GM19463 (cell line): ENCODE data around the gene USP17L5.
"Not testable (repeated sequence)": the region's sequence is repeated elsewhere in the genome, so short reads cannot be mapped to it uniquely, and the experiment has no call there.

ENCODE experiments used
- ATAC-seq: cut with Tn5 transposase; IDR thresholded peaks from one replicate; pipeline ENCODE4 v1.9.1; 2021; ENCODE audit warnings: mild to moderate bottlenecking, moderate library complexity; ENCODE audit not compliant: unreplicated experiment

USP17L5 gene

DNA sequence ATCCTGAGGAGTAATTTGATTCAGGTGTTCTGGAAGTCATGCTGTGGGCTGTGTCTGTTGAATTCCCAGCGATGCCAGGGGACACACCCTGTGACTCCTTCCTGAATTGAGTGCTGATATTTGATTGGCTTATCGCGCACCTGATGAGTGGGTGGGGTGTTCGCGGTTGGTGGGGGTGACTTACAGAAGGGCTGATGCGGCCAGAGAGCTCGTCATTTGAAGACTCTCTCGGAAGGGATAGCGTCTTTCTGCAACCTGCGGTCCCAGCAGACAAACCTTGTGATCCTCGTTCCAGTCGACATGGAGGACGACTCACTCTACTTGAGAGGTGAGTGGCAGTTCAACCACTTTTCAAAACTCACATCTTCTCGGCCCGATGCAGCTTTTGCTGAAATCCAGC is at the start of gene USP17L5:
USP17L5 (plus strand) TSS at position 301 of the 400 bp plus-strand sequence; CDS start at position 301, 0 bp downstream.
- not testable (repeated sequence) for ATAC-seq

DNA sequence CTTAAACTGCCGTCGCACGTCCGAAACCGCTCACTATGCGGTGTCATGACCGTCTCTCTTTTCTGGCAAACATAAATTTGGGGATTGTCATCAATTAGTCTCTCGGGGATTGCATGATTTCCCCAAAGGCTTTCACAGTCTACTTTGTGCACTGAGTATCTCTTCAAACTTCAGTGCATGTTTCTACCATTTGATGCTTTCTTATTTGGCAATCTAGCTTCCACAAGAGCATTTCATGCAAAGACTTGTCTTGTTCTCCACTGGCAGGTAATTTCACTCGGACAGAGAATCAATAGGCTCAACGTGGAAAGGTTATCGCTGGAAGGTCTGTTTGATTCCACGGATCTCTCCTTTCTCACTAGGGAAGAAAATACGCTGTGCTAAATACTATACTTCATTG is 15.0 kb upstream of the USP17L5 start:
- ATAC-seq = not testable (repeated sequence)

DNA sequence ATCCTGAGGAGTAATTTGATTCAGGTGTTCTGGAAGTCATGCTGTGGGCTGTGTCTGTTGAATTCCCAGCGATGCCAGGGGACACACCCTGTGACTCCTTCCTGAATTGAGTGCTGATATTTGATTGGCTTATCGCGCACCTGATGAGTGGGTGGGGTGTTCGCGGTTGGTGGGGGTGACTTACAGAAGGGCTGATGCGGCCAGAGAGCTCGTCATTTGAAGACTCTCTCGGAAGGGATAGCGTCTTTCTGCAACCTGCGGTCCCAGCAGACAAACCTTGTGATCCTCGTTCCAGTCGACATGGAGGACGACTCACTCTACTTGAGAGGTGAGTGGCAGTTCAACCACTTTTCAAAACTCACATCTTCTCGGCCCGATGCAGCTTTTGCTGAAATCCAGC is 14.3 kb upstream of the USP17L5 start, which contains the start of gene USP17L24:
USP17L24 (plus strand) TSS at position 301 of the 400 bp plus-strand sequence; CDS start at position 301, 0 bp downstream.
- ATAC-seq = not testable (repeated sequence)

DNA sequence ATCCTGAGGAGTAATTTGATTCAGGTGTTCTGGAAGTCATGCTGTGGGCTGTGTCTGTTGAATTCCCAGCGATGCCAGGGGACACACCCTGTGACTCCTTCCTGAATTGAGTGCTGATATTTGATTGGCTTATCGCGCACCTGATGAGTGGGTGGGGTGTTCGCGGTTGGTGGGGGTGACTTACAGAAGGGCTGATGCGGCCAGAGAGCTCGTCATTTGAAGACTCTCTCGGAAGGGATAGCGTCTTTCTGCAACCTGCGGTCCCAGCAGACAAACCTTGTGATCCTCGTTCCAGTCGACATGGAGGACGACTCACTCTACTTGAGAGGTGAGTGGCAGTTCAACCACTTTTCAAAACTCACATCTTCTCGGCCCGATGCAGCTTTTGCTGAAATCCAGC is 9.6 kb upstream of the USP17L5 start, which contains the start of gene USP17L25:
USP17L25 (plus strand) TSS at position 301 of the 400 bp plus-strand sequence; CDS start at position 301, 0 bp downstream.
- ATAC-seq = not testable (repeated sequence)

- ATAC-seq = not testable (repeated sequence)
These were observed 4.8 kb upstream of the USP17L5 start, which contains the start of gene USP17L26 for GRCh38 chr4:9334358-9334757. USP17L26 (plus strand) TSS chr4:9334658; CDS start chr4:9334658, 0 bp downstream.

DNA sequence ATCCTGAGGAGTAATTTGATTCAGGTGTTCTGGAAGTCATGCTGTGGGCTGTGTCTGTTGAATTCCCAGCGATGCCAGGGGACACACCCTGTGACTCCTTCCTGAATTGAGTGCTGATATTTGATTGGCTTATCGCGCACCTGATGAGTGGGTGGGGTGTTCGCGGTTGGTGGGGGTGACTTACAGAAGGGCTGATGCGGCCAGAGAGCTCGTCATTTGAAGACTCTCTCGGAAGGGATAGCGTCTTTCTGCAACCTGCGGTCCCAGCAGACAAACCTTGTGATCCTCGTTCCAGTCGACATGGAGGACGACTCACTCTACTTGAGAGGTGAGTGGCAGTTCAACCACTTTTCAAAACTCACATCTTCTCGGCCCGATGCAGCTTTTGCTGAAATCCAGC is 4.6 kb downstream of the USP17L5 start, which contains the start of gene USP17L27:
USP17L27 (plus strand) TSS at position 301 of the 400 bp plus-strand sequence; CDS start at position 301, 0 bp downstream.
- ATAC-seq = not testable (repeated sequence)

DNA sequence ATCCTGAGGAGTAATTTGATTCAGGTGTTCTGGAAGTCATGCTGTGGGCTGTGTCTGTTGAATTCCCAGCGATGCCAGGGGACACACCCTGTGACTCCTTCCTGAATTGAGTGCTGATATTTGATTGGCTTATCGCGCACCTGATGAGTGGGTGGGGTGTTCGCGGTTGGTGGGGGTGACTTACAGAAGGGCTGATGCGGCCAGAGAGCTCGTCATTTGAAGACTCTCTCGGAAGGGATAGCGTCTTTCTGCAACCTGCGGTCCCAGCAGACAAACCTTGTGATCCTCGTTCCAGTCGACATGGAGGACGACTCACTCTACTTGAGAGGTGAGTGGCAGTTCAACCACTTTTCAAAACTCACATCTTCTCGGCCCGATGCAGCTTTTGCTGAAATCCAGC is 9.4 kb downstream of the USP17L5 start, which contains the start of gene USP17L28:
USP17L28 (plus strand) TSS at position 301 of the 400 bp plus-strand sequence; CDS start at position 301, 0 bp downstream.
- not testable (repeated sequence) for ATAC-seq

DNA sequence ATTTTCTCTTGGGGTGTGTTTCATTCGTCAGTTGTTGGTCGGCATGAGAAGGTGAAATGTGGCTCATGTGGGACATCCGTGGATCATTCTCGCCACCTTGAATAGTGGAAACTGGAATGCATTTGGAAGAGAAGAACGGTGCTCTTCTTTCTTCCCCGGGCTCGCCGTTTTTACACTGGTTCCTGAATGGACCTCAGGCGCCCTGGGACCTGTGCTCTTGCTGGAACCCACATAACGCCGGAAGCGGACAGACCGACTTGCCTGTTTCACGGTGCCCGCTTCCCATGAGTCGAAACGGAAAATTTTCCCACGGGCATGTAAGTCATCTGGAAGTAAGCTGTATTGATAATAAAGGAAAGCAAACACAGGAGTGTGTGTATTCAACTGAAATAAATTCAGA is 11.7 kb downstream of the USP17L5 start:
- not testable (repeated sequence) for ATAC-seq

- ATAC-seq = not testable (repeated sequence)
These were observed 14.1 kb downstream of the USP17L5 start, which contains the start of gene USP17L29 for GRCh38 chr4:9353338-9353737. USP17L29 (plus strand) TSS chr4:9353638; CDS start chr4:9353638, 0 bp downstream.

DNA sequence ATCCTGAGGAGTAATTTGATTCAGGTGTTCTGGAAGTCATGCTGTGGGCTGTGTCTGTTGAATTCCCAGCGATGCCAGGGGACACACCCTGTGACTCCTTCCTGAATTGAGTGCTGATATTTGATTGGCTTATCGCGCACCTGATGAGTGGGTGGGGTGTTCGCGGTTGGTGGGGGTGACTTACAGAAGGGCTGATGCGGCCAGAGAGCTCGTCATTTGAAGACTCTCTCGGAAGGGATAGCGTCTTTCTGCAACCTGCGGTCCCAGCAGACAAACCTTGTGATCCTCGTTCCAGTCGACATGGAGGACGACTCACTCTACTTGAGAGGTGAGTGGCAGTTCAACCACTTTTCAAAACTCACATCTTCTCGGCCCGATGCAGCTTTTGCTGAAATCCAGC is 23.6 kb downstream of the USP17L5 start, which contains the start of gene USP17L30:
USP17L30 (plus strand) TSS at position 301 of the 400 bp plus-strand sequence; CDS start at position 301, 0 bp downstream.
- ATAC-seq = not testable (repeated sequence)

GRCh38 chr4:9379881-9380280 is 40.7 kb downstream of the USP17L5 start:
- ATAC-seq = not testable (repeated sequence)

DNA sequence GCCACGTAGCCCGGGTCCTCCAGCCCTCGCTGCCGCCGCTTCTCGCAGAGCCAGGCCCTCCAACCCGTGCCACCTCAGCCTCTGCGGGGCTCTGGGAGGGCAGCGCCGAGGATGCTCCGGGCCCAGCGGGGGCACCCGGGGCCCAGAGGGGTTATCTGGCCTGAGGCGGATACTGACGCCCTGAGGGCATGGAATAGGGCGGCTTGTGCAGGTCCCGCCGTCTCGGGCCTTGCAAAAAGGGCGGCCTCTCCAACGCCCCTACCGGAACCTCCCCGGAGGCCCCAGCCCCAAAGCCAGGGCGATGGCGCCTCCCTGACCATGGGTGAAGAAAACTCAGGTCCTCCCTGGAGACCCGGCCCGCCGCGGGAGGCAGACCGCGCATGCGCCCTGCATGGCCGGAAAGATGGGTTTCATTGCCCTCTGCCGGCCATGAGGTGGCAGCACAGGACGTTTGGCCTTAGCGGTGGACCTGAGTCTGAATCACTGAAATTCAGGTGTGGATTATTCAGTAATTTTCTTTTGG is 41.9 kb downstream of the USP17L5 start:
- ATAC-seq = not testable (repeated sequence)

DNA sequence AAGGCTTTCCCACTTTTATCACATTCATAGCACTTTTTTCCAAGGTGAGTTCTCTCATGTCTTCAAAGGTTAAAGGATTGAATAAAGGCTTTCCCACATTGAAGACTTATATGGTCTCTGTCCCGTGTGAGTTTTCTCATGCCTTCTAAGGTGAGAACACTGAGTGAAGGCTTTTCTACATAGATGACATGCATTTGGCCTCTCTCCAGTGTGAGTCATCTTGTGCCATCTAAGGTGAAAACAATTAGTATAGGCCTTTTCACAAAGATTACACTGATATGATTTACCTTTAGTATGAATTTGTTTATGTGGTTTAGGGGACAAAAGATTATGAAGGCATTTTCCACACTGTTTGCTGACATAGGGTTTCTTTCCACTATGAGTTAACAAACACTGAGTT is 44.9 kb downstream of the USP17L5 start:
- ATAC-seq = no peak

DNA sequence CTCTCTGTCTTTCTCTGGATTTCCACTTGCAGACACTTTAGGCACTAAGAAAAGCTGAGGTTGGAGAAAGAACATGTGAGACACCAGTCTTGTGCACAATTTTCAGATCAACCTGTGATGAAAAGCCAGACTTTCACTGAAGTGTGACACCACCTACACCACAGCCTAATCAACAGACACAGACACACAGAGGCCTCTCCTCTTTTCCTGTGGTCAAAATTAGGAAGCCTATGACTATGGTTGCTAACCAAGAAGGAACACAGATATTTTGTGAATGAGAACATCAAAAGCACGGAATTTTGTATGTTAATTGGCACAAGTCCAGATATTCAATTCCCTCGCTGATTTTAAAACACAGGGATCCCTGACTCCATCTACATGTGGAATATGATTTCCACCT is 49.8 kb downstream of the USP17L5 start:
- ATAC-seq = not testable (repeated sequence)
